ENCODE results near the gene INSC. TPM values are rescaled to one million over a fixed set of nuclear protein-coding genes. Genes with fewer than 3 reads are reported as not detected.
A peak's percentile ranks its signal among the peaks of the same experiment; 100 is the strongest.
"Not testable (repeated sequence)": the region's sequence is repeated elsewhere in the genome, so short reads cannot be mapped to it uniquely, and the experiment has no call there.

The INSC gene, protein sequence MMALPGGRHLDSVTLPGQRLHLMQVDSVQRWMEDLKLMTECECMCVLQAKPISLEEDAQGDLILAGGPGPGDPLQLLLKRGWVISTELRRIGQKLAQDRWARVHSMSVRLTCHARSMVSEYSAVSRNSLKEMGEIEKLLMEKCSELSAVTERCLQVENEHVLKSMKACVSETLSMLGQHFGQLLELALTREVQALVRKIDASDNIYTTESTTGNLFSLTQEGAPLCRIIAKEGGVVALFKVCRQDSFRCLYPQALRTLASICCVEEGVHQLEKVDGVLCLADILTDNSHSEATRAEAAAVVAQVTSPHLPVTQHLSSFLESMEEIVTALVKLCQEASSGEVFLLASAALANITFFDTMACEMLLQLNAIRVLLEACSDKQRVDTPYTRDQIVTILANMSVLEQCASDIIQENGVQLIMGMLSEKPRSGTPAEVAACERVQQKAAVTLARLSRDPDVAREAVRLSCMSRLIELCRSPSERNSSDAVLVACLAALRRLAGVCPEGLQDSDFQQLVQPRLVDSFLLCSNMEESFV
- total RNA-seq (1 to 10 TPM; 2.9 to 5.4 (median 3.5) TPM), polyA plus RNA-seq (1 to 10 TPM; 1.4 to 2.7 (median 1.8) TPM)

DNA sequence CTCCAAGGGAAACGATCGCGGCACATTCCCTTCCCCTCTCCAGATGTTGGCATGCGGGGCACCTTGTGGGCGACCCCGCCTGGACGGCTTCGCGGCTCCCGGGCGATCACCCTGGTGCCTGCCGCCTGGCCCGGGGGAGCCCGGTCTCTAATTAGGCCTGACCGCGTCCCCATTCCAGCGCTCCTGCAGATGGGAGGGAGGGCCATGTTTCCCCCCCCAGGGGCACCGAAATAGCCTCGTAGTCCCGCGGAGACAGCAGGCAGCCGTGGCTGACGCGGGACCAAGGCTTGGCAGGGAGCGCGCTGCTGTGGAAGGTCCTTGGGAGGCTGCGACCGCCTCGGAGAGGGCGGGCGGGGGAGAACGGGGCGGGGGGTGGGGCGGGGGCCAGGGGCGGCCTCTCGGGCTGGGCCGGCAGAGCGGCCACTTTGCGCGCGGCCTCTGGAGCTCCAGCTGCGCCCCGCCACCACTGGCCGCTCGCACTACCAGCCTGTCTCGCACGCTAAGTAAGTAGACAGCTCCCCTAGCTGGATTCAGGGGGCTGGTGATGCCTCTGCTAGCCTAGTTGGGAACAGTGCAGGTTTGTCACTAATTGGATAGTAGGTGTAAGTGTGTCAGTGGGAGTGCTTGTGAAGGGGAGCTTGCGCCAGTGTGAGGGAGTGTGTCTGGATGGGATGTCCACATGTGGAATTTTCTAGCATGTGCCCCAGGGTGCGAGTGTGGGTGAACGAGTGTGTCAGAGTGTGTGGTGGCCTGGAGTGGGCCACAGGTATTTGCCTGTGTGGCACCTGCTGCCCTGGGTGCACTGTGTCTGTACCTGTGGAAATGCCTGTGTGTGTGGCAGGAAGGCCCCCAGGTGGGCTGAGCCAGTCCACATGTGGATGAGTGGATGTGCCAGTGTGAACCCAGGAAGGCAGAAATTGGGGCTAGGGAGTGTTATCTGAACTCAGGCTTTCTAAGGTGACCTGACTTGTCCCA lies at the start of gene INSC:
Gene INSC (plus strand): TSS at position 423 of the 975 bp plus-strand sequence. CDS start 34,252 bp downstream, outside the sequence.
- DNase-seq, result no peak
- peaks cover 0 to 23% (median 12%) of the 10 kb centered on the region in 3 donors for H3K27me3 ChIP-seq
- H3K4me1 ChIP-seq, result peaks cover 0 to 9% (median 7%) of the 10 kb centered on the region in 4 donors
- H3K4me3 ChIP-seq, result peak within 1 kb of the TSS in 3 of 4 donors; percentile 25 to 41 (median 37)
- no peaks in the 10 kb centered on the region for H3K9me3 ChIP-seq
- peak within 1 kb of the TSS in 3 of 4 donors; percentile 35 to 44 (median 35) for H3K27ac ChIP-seq
- intact Hi-C loops (cut with DNase I), result no loop called here
- WGBS, 2 donors, result 7 to 9% methylated on average over 50 of the region's 50 CpGs
- TF ChIP-seq, protein P1, sequence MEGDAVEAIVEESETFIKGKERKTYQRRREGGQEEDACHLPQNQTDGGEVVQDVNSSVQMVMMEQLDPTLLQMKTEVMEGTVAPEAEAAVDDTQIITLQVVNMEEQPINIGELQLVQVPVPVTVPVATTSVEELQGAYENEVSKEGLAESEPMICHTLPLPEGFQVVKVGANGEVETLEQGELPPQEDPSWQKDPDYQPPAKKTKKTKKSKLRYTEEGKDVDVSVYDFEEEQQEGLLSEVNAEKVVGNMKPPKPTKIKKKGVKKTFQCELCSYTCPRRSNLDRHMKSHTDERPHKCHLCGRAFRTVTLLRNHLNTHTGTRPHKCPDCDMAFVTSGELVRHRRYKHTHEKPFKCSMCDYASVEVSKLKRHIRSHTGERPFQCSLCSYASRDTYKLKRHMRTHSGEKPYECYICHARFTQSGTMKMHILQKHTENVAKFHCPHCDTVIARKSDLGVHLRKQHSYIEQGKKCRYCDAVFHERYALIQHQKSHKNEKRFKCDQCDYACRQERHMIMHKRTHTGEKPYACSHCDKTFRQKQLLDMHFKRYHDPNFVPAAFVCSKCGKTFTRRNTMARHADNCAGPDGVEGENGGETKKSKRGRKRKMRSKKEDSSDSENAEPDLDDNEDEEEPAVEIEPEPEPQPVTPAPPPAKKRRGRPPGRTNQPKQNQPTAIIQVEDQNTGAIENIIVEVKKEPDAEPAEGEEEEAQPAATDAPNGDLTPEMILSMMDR (IDR thresholded peaks at IDR 0.05), result no peak
- TF ChIP-seq POLR2AphosphoS5 (IDR thresholded peaks at IDR 0.05) (peak in 2 of 4 donors; percentile 52 to 63), EP300 (IDR thresholded peaks at IDR 0.05) (no peak), POLR2A (IDR thresholded peaks at IDR 0.05) (no peak)
- no peaks in the 10 kb centered on the region for H3K36me3 ChIP-seq

DNA sequence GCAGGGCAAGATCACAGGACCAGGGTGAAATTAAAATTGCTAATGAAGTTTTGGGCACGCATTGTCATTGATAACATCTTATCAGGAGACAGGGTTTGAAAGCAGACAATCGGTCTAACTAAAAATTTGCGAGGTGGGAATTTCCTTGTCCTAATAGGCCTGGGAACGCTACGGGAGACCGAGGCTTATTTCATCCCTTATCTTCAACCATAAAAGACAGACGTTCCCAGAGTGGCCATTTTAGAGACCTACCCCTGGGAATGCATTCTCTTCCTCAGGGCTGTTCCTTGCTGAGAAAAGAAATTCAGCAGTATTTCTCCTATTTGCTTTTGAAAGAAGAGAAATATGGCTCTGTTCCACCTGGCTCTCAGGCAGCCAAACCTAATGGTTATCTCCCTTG lies 45.0 kb upstream of the INSC start:
- WGBS, 2 donors, result 85 to 89% methylated on average over 7 of the region's 7 CpGs
- not testable (repeated sequence) for H3K4me3 ChIP-seq, H3K36me3 ChIP-seq, H3K27ac ChIP-seq, H3K9me3 ChIP-seq, DNase-seq
- peaks cover 0 to 20% (median 19%) of the 10 kb centered on the region in 4 donors for H3K4me1 ChIP-seq
- H3K27me3 ChIP-seq, result peaks cover 11 to 46% (median 27%) of the 10 kb centered on the region in 3 donors
- intact Hi-C loops (cut with DNase I), result loop anchor here (5.0 kb wide), 1 partner anchor 97 kb away; the partner anchor contains the start of gene CALCA

DNA sequence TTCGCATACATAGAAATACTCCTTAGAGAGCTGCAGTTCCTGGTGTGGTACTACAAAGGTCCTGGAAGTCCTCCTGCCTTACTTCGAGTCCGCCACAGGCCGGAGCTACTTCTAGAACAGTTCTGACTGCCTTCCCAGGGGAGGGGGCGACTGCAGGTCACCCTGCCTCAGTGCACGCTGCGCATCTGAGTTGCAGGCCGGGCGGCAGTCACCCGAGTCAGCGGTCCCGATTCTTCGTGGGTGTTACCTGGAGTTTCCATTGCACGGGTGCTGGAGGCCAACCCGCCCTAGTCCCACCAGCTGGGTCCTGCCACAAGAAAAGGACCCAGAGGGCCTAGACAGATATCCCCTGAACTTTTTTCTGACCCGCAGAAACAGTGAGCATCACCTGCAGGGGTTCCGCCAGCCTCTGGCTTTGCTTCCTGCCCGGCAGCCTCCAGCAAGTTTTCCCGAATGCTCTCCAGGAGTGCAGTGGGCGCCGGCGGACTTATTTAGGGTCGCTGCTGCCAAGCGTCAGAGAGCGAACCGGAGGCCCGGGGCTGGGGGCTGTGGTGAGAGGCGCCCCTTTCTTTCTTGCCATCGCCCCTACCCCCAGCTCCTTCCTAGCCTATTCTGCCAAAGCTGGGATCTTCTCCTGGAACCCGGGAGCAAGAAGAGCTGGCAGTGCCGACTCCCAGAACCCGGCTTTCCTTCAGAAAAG lies 43.0 kb upstream of the INSC start:
- WGBS, 2 donors, result 91 to 94% methylated on average over 32 of the region's 32 CpGs
- TF ChIP-seq POLR2AphosphoS5 (IDR thresholded peaks at IDR 0.05) (no peak), EP300 (IDR thresholded peaks at IDR 0.05) (no peak), POLR2A (IDR thresholded peaks at IDR 0.05) (no peak)
- TF ChIP-seq, protein P1 (IDR thresholded peaks at IDR 0.05), result no peak
- DNase-seq, result no peak
- peaks cover 0 to 22% (median 20%) of the 10 kb centered on the region in 4 donors for H3K4me1 ChIP-seq
- intact Hi-C loops (cut with DNase I), result loop anchor here (5.0 kb wide), 1 partner anchor 99 kb away; the partner anchor contains the start of gene CALCA
- no peaks in the 10 kb centered on the region for H3K36me3 ChIP-seq
- H3K9me3 ChIP-seq, result no peaks in the 10 kb centered on the region
- no peak overlapping the region for H3K27ac ChIP-seq
- H3K27me3 ChIP-seq, result peaks cover 11 to 48% (median 27%) of the 10 kb centered on the region in 3 donors
- H3K4me3 ChIP-seq, result no peak overlapping the region

DNA sequence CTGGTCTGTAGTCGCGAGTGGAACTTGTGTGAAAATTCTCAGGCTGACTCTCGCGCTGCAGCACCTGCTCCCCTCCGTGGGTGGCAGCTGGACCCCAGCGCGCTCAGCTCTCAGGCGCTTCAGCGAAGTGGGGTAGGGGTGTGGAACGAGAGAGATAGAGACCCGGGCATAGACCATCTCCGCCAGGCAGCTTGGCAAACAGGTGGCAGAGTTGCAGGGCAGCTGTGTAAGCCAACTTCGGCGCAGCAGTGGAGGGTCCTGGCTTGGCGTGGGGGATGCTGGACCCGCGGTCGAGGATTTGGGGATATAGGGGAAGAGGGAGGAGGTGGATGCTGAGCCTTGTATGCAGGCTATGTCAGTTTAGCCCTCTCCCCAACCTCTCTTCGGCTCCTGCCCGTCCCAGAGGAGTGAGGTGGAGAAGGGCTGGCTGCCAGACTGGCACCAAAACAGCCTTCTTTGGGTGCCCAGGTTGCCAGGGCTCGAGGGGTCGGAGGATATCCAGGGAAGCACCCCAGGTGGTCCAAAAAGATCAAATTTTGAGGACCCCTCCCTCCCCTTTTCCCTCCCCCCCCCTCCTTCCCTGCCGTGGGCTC lies 42.1 kb upstream of the INSC start:
- peaks cover 0 to 22% (median 20%) of the 10 kb centered on the region in 4 donors for H3K4me1 ChIP-seq
- peak overlapping the region in 1 of 4 donors; percentile 46 for H3K4me3 ChIP-seq
- 74 to 81% methylated on average over 23 of the region's 23 CpGs for WGBS, 2 donors
- peaks cover 11 to 48% (median 27%) of the 10 kb centered on the region in 3 donors for H3K27me3 ChIP-seq
- TF ChIP-seq POLR2A (IDR thresholded peaks at IDR 0.05) (no peak), EP300 (IDR thresholded peaks at IDR 0.05) (no peak), POLR2AphosphoS5 (IDR thresholded peaks at IDR 0.05) (no peak)
- TF ChIP-seq, protein P1 (IDR thresholded peaks at IDR 0.05), result no peak
- DNase-seq, result no peak
- intact Hi-C loops (cut with DNase I), result loop anchor here (5.0 kb wide), 1 partner anchor 100 kb away; the partner anchor contains the start of gene CALCA
- H3K27ac ChIP-seq, result no peak overlapping the region
- H3K9me3 ChIP-seq, result no peaks in the 10 kb centered on the region
- no peaks in the 10 kb centered on the region for H3K36me3 ChIP-seq

All from sigmoid colon (tissue), 7 donors.